ENCODE data around the gene BACE1-AS.

GRCh38 chr11:117271208-117271607 is 19.9 kb upstream of the BACE1-AS start:
- TF ChIP-seq POLR2AphosphoS5 (IDR thresholded peaks at IDR 0.05) (no peak), CTCF (IDR thresholded peaks at IDR 0.05) (no peak), POLR2A (IDR thresholded peaks at IDR 0.05) (no peak), EP300 (IDR thresholded peaks at IDR 0.05) (no peak)
